Fibroblast of skin of scalp (primary cell): ENCODE measurements around the gene BOLL.
"Not testable (repeated sequence)": the region's sequence is repeated elsewhere in the genome, so short reads cannot be mapped to it uniquely, and the experiment has no call there.

Experiments used
- DNase-seq: peaks from one replicate; pipeline ENCODE4 v3.0.0-alpha.2; 2013

Gene BOLL

DNA sequence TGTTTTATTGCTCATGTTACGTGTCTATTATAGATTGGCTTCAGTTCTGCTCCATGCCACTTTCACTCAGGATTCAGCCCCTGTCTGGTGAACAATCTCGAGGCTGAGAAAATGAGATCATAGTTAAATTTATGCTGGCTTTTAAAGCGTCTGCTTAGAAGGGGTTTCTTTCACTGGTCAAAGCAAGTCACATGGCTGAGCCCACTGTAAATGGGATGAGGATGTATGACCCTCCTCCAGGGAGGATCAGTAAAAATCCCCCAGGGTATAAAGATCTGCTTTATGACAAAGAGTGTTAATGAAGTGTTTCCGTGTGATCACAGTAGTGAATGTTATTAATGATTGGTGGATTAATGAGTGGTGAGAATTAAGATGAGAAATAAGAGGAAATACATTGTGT, 13.1 kb upstream of the BOLL start:
- DNase-seq = no peak

- no peak for DNase-seq
Observed at GRCh38 chr2:197795277-197795676, 10.2 kb upstream of the BOLL start.

DNA sequence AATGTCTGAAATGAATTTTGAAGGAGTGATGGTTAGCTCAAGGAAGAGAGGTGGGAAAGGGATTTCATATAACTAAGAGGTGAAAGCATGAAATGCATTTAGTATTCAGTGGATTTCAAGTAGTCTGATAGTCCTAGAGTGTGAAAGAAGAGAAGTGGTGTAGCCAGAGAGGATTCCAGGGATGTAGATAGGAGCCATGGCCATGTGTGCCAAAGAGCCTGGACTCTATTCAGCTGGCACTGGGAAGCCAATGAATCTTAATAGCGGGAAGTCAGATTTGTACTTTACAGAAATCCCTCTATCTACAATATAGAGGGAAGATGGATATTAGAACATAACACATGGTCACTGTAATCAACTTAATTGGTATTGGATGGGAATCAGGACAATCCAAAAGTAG, 8.3 kb upstream of the BOLL start:
- no peak for DNase-seq

GRCh38 chr2:197786010-197786877, 1.1 kb upstream of the BOLL start:
- peak; percentile 7 for DNase-seq

DNA sequence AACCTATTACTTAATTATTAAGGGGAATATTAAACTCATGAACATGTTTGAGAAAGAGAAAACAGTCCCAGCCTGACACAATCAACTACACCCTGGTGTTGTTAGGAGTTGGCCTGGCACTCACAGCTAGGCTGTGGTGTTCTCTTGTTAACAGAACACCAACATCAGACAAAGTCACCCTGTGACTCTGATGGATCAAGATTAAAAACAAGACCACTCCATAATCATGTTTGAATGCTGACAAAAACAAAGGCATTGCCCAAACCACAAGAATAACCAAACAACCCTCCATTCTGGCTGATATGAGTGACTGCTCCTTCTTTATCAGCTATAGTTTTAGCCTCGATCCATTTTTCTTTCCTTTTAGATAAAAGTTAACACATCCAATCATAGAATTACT, 3.0 kb downstream of the BOLL start:
- DNase-seq = no peak

DNA sequence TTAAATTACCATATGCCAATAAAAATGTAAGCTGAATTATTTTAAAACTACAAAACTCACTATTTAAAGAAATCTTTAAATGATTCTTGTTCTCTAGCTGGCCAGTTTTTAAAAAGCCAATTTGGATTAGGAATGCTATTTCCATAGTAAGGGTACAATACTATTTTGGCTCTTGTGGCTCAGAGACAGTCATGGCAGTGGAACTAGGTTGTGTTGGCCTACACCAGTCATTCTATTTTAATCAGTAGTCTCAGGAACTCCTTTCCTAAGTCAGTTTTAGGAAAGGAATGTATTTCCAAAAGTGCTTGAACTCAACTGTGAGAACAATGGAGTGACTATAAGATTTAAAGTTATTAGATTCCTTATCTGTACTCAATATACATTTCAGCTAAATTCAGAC, 5.9 kb downstream of the BOLL start:
- DNase-seq = no peak

GRCh38 chr2:197777823-197778407, 7.2 kb downstream of the BOLL start:
- DNase-seq = peak; percentile 52

GRCh38 chr2:197760293-197760657, 24.8 kb downstream of the BOLL start:
- DNase-seq = no peak

DNA sequence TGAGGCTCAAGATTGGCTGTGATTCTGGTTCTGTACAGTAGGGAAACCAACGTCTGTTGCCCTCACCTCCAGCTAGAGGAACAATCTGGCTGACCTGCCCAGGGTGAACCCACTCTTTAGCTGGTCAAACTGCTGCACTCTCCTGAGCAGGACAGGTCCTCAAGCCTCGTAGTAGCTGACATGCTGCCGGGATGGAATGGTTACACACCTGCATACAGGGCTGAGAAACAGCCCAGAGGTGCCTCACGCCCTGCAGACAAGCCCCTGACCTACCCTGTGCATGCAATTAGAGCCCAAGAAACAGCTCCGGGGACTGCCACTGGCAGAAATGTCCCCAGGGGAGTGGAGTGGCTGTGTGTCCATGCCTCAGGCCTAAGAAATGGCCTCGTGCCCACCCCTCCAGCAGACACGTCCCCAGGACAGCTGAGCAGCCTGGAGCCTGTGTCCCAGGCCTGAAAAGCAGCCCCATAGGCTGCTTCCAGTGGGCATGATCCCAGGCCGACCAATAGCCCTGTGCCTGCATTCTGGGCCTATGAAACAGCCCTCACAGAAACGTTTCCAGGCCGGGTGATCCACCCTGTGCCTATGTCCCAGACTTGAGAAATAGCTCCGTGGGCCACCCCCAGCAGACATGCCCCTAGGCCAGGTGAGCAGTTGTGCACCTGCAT, 25.4 kb downstream of the BOLL start:
- DNase-seq = no peak

GRCh38 chr2:197759013-197759412, 26.1 kb downstream of the BOLL start:
- no peak for DNase-seq

DNA sequence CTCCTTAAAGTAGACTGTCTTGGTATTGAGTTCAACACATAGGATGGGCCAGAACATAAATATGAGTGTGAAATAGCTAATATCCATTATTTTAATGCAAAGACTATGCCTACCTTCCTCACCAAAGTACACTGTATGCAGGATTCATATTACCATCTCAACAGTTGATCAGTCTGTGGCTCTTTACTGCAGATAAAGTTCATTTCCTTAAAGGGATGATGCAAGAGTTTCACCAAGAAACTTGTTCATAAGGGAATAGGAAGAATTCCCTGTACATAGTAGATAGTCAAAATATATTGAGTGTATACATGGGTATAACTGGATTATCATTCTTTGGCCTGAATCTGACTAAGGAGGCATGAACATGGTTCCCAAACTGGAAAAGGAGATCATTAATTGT, 44.9 kb downstream of the BOLL start:
- DNase-seq = no peak

DNA sequence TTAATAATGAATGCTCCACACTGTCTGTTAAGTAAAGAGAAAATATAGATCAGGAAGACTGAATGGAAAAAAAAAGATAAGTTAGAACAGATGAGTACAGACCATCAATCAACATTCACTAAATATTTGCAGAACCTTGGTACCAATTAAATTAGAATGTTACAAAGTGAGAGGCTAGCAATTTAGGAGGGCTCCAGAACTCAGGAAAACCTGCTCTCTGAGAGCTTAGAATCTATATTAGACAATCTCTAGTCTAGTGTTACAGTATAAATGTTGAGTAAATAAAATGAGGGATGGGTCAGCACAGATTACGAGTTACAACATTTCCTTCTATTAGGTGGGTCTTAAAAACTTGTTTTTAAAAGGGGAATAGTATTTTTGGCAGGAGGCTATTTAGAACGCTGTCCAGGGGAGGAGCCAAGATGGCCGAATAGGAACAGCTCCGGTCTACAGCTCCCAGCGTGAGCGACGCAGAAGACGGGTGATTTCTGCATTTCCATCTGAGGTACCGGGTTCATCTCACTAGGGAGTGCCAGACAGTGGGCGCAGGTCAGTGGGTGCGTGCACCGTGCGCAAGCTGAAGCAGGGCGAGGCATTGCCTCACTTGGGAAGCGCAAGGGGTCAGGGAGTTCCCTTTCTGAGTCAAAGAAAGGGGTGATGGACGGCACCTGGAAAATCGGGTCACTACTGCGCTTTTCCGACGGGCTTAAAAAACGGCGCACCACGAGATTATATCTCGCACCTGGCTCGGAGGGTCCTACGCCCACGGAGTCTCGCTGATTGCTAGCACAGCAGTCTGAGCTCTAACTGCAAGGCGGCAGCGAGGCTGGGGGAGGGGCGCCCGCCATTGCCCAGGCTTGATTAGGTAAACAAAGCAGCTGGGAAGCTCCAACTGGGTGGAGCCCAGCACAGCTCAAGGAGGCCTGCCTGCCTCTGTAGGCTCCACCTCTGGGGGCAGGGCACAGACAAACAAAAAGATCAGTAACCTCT, 56.3 kb downstream of the BOLL start:
- DNase-seq = not testable (repeated sequence)

DNA sequence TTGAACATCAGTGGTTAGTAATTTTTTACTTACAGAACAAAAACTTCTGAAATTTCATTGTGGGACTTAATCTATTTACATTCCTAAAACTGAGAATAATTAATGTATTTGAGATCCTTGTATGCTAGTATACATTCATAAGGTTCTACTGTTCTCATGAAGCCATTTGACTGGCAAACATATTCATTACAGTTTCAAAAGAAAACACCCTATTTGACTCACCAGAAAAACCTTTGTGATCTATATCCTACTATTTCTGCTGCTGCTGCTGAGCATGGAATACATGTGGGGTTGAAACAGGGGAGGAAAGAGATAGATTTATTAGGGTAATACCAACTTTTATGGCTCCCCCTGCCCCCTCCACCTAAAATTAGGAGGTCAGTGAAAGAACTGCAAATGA, 58.1 kb downstream of the BOLL start:
- no peak for DNase-seq

- DNase-seq = no peak
Observed at GRCh38 chr2:197717863-197718262, 67.3 kb downstream of the BOLL start.

GRCh38 chr2:197713271-197713670, 71.8 kb downstream of the BOLL start:
- DNase-seq = no peak

DNA sequence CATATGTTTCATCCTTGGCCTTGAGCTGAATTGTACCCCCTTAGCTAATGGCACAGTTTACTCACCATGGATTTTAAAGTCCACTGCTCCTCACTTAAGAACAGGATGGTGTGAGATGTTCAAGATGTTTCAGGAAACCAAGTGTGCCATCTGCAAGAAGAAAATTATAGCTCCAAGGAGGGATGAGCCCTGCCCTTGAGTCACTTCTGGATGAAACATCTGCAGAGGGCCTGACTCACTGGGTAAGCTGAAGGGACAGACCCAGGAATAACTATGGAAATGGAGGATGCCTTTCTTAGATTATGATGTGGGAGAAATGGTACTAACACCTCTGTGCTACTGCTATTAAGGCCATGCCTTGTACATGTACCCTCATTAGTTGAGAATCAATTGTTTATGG, 73.5 kb downstream of the BOLL start:
- DNase-seq = no peak

GRCh38 chr2:197710424-197711042, 74.6 kb downstream of the BOLL start:
- no peak for DNase-seq

DNA sequence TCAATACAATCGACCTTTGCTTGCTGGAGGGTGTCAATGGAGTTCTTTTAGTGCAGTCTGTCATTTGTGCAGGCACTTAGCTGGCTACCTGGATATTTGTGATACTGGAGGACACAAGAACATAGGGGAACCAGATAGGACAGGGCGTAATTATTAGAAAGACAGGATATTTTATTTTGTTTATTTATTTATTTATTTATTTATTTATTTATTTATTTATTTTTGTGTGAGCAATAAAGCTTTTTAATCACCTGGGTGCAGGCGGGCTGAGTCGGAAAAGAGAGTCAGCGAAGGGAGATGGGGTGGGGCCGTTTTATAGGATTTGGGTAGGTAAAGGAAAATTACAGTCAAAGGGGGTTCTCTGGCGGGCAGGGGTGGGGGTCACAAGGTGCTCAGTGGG, 76.0 kb downstream of the BOLL start:
- not testable (repeated sequence) for DNase-seq

DNA sequence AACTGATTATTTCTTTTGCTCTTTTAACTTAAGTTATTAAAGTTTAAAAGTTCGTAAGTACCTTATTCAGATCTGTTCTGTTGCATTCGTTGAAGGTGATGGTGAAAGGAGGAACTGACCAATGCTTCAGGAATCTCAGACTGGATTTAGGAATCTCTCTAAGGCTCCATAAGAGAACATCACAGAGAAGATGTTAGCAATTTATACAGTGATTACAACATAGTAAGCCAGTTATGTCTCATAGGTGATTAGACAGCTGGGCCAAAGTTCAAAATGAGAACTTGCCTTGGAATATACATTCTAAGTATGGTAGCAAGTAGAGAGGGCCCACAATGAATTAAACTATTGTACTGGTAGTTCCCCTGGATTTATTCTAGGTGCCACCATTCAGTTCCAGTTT, 76.8 kb downstream of the BOLL start:
- DNase-seq = peak; percentile 31

GRCh38 chr2:197707316-197708213, 77.6 kb downstream of the BOLL start:
- peak; percentile 57 for DNase-seq

- no peak for DNase-seq
Observed at GRCh38 chr2:197706839-197707207, 78.3 kb downstream of the BOLL start.
